Stimulated activated effector memory CD8-positive, alpha-beta T cell treated with anti-CD3 and anti-CD28 coated beads, Interleukin-12 subunit alpha, Interleukin-12 subunit beta, amount 100 ng/mL, for 72 hours (primary cell): ENCODE results near the gene PTPRE.

Source experiments
- ATAC-seq: fragments of 150-1000 bp; cut with Tn5 transposase; 2 replicates; pipeline ENCODE4 v1.10.0; 2021
- DNase-seq, 2 donors: peaks; one replicate each; pipeline ENCODE4 v3.0.0; 2021 to 2022; ENCODE audit warnings: low spot score in 2 of 2
- H3K27ac Mint-ChIP-seq: one replicate; pipeline ENCODE4 v1.8.0; 2022; ENCODE audit warnings: mild to moderate bottlenecking, mixed read lengths
- H3K36me3 Mint-ChIP-seq: one replicate; pipeline ENCODE4 v1.8.0; 2022; ENCODE audit warnings: mild to moderate bottlenecking, mixed read lengths
- H3K4me1 Mint-ChIP-seq: one replicate; pipeline ENCODE4 v1.8.0; 2022; ENCODE audit warnings: mixed read lengths
- H3K4me3 Mint-ChIP-seq: one replicate; pipeline ENCODE4 v1.8.0; 2022; ENCODE audit warnings: mild to moderate bottlenecking, mixed read lengths
- H3K9me3 Mint-ChIP-seq: one replicate; pipeline ENCODE4 v1.8.0; 2022; ENCODE audit warnings: mixed read lengths

Gene PTPRE

GRCh38 chr10:127944256-127944655 is 37.4 kb downstream of the PTPRE start:
- Mint-ChIP-seq H3K9me3 (no peaks in the 10 kb centered on the region), H3K36me3 (no peaks in the 10 kb centered on the region), H3K4me1 (peaks cover 27% of the 10 kb centered on the region), H3K27ac (no peak overlapping the region), H3K4me3 (no peak overlapping the region)
- no peak for ATAC-seq
- no peak for DNase-seq

- no peaks in the 10 kb centered on the region for H3K9me3 Mint-ChIP-seq
- H3K4me3 Mint-ChIP-seq: no peak overlapping the region
- peaks cover 27% of the 10 kb centered on the region for H3K4me1 Mint-ChIP-seq
- no peaks in the 10 kb centered on the region for H3K36me3 Mint-ChIP-seq
- peak overlapping the region; percentile 9 for H3K27ac Mint-ChIP-seq
- ATAC-seq (peak; percentile 94), DNase-seq (peak in 1 of 2 donors; percentile 5)
Observed at GRCh38 chr10:127945341-127945758, 38.4 kb downstream of the PTPRE start.

GRCh38 chr10:127945948-127946711 is 39.2 kb downstream of the PTPRE start:
- Mint-ChIP-seq H3K27ac (peak overlapping the region; percentile 50), H3K36me3 (no peaks in the 10 kb centered on the region), H3K4me1 (peaks cover 27% of the 10 kb centered on the region), H3K9me3 (no peaks in the 10 kb centered on the region), H3K4me3 (no peak overlapping the region)
- no peak for ATAC-seq
- DNase-seq: no peak

GRCh38 chr10:127947211-127947610 is 40.3 kb downstream of the PTPRE start:
- H3K4me3 Mint-ChIP-seq: no peak overlapping the region
- H3K27ac Mint-ChIP-seq: no peak overlapping the region
- H3K9me3 Mint-ChIP-seq: no peaks in the 10 kb centered on the region
- peaks cover 27% of the 10 kb centered on the region for H3K4me1 Mint-ChIP-seq
- DNase-seq: no peak
- ATAC-seq: no peak
- H3K36me3 Mint-ChIP-seq: no peaks in the 10 kb centered on the region

- no peak for DNase-seq
- H3K4me1 Mint-ChIP-seq: peaks cover 27% of the 10 kb centered on the region
- H3K4me3 Mint-ChIP-seq: no peak overlapping the region
- H3K27ac Mint-ChIP-seq: no peak overlapping the region
- H3K9me3 Mint-ChIP-seq: no peaks in the 10 kb centered on the region
- no peak for ATAC-seq
- H3K36me3 Mint-ChIP-seq: no peaks in the 10 kb centered on the region
Observed at GRCh38 chr10:127948791-127949190, 41.9 kb downstream of the PTPRE start.

GRCh38 chr10:127949831-127950230 is 42.9 kb downstream of the PTPRE start:
- no peaks in the 10 kb centered on the region for H3K36me3 Mint-ChIP-seq
- ATAC-seq: no peak
- H3K4me3 Mint-ChIP-seq: no peak overlapping the region
- peaks cover 19% of the 10 kb centered on the region for H3K4me1 Mint-ChIP-seq
- H3K27ac Mint-ChIP-seq: no peak overlapping the region
- no peaks in the 10 kb centered on the region for H3K9me3 Mint-ChIP-seq
- no peak for DNase-seq

GRCh38 chr10:127951861-127952574 is 45.1 kb downstream of the PTPRE start:
- Mint-ChIP-seq H3K27ac (no peak overlapping the region), H3K4me1 (no peaks in the 10 kb centered on the region), H3K9me3 (peaks cover 2% of the 10 kb centered on the region), H3K36me3 (no peaks in the 10 kb centered on the region), H3K4me3 (no peak overlapping the region)
- DNase-seq: no peak
- ATAC-seq: no peak

GRCh38 chr10:127952575-127952869 is 45.6 kb downstream of the PTPRE start:
- Mint-ChIP-seq H3K4me3 (no peak overlapping the region), H3K36me3 (no peaks in the 10 kb centered on the region), H3K4me1 (no peaks in the 10 kb centered on the region), H3K27ac (no peak overlapping the region), H3K9me3 (peaks cover 2% of the 10 kb centered on the region)
- ATAC-seq: no peak
- no peak for DNase-seq

GRCh38 chr10:127952918-127953317 is 46.0 kb downstream of the PTPRE start:
- Mint-ChIP-seq H3K4me1 (no peaks in the 10 kb centered on the region), H3K9me3 (peaks cover 2% of the 10 kb centered on the region), H3K27ac (no peak overlapping the region), H3K36me3 (no peaks in the 10 kb centered on the region), H3K4me3 (no peak overlapping the region)
- no peak for DNase-seq
- ATAC-seq: no peak

- H3K4me3 Mint-ChIP-seq: no peak overlapping the region
- H3K9me3 Mint-ChIP-seq: peaks cover 2% of the 10 kb centered on the region
- no peaks in the 10 kb centered on the region for H3K36me3 Mint-ChIP-seq
- no peak overlapping the region for H3K27ac Mint-ChIP-seq
- DNase-seq: no peak
- H3K4me1 Mint-ChIP-seq: no peaks in the 10 kb centered on the region
- ATAC-seq: no peak
Observed at GRCh38 chr10:127953876-127954275, 47.0 kb downstream of the PTPRE start.

GRCh38 chr10:127959428-127959827 is 52.5 kb downstream of the PTPRE start:
- Mint-ChIP-seq H3K9me3 (peaks cover 2% of the 10 kb centered on the region), H3K4me3 (no peak overlapping the region), H3K27ac (no peak overlapping the region), H3K4me1 (no peaks in the 10 kb centered on the region), H3K36me3 (no peaks in the 10 kb centered on the region)
- ATAC-seq (no peak), DNase-seq (no peak)

GRCh38 chr10:127961071-127961470 is 54.2 kb downstream of the PTPRE start:
- Mint-ChIP-seq H3K36me3 (no peaks in the 10 kb centered on the region), H3K4me3 (no peak overlapping the region), H3K4me1 (no peaks in the 10 kb centered on the region), H3K27ac (no peak overlapping the region), H3K9me3 (no peaks in the 10 kb centered on the region)
- DNase-seq (no peak), ATAC-seq (no peak)

GRCh38 chr10:127962205-127962604 is 55.3 kb downstream of the PTPRE start:
- Mint-ChIP-seq H3K36me3 (no peaks in the 10 kb centered on the region), H3K4me1 (no peaks in the 10 kb centered on the region), H3K9me3 (no peaks in the 10 kb centered on the region), H3K27ac (no peak overlapping the region), H3K4me3 (no peak overlapping the region)
- no peak for DNase-seq
- ATAC-seq: no peak

GRCh38 chr10:127963136-127963535 is 56.2 kb downstream of the PTPRE start:
- no peak overlapping the region for H3K27ac Mint-ChIP-seq
- H3K36me3 Mint-ChIP-seq: no peaks in the 10 kb centered on the region
- ATAC-seq (no peak), DNase-seq (no peak)
- peaks cover 8% of the 10 kb centered on the region for H3K4me1 Mint-ChIP-seq
- H3K9me3 Mint-ChIP-seq: no peaks in the 10 kb centered on the region
- H3K4me3 Mint-ChIP-seq: no peak overlapping the region

- DNase-seq (no peak), ATAC-seq (no peak)
- H3K4me1 Mint-ChIP-seq: peaks cover 8% of the 10 kb centered on the region
- no peaks in the 10 kb centered on the region for H3K36me3 Mint-ChIP-seq
- H3K9me3 Mint-ChIP-seq: no peaks in the 10 kb centered on the region
- H3K4me3 Mint-ChIP-seq: no peak overlapping the region
- no peak overlapping the region for H3K27ac Mint-ChIP-seq
Observed at GRCh38 chr10:127964621-127965020, 57.7 kb downstream of the PTPRE start.

- Mint-ChIP-seq H3K36me3 (no peaks in the 10 kb centered on the region), H3K9me3 (no peaks in the 10 kb centered on the region), H3K4me3 (no peak overlapping the region), H3K27ac (no peak overlapping the region), H3K4me1 (peaks cover 8% of the 10 kb centered on the region)
- no peak for DNase-seq
- no peak for ATAC-seq
Observed at GRCh38 chr10:127966875-127967274, 60.0 kb downstream of the PTPRE start.
